ENCODE data around the gene GNAI2. TPM values are rescaled to one million over a fixed set of nuclear protein-coding genes. Genes with fewer than 3 reads are reported as not detected.
"Not testable (repeated sequence)": the region's sequence is repeated elsewhere in the genome, so short reads cannot be mapped to it uniquely, and the experiment has no call there.

Gene GNAI2
- total and polyA plus RNA-seq, 9 donors: 116 to 222 (median 189) TPM

DNA sequence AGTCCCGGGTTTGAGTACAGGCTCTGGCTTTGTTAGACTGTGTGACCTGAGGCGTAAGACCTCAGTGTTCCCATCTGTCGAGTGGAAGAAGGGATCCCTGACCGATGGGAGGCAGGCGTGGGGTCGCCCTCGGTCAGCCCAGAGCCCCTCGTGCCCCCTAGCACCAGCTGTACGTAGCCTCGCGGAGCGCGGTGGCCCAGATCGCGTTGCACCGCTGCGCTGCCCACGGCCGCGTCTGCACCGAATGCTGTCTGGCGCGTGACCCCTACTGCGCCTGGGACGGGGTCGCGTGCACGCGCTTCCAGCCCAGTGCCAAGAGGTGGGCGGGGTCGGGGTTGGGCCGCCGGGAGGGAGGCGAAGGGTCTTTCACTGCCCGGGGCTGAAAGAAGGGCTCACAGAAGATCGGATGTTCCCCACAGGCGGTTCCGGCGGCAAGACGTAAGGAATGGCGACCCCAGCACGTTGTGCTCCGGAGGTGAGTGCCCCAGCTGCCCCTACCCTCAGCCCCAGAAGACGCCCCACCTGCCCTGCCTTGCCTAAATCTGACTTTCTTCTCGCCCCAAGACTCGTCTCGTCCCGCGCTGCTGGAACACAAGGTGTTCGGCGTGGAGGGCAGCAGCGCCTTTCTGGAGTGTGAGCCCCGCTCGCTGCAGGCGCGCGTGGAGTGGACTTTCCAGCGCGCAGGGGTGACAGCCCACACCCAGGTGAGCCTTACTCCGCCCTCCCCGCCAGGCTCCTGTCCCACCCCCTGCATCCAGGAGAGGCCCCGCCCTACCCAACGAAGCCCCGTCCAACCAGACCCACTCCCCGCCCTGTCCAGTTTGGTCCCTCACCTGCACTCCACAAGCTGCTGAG is 39.4 kb downstream of the GNAI2 start:
- H3K4me1 ChIP-seq (ENCODE audit: control insufficient read depth, insufficient read depth, low read length): peaks cover 38% of the 10 kb centered on the region

DNA sequence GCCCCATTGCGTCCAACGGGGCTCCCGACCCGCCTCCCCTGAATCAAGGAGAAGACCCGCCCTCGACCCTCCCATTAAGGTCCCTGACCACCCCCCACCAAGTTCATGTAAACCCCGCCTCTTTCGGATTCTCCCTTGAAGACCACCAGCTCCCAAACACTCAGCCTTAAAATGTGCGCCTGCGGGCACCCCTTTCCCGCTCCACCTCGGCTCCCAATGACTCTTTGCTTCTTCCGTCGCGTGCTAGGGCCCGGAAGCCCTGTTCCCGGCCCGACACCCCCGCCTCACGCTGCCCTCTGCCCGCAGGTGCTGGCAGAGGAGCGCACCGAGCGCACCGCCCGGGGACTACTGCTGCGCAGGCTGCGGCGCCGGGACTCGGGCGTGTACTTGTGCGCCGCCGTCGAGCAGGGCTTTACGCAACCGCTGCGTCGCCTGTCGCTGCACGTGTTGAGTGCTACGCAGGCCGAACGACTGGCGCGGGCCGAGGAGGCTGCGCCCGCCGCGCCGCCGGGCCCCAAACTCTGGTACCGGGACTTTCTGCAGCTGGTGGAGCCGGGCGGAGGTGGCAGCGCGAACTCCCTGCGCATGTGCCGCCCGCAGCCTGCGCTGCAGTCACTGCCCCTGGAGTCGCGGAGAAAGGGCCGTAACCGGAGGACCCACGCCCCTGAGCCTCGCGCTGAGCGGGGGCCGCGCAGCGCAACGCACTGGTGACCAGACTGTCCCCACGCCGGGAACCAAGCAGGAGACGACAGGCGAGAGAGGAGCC is 40.2 kb downstream of the GNAI2 start:
- Histone ChIP-seq H3K27ac (ENCODE audit: low read length) (no peak overlapping the region), H3K27me3 (ENCODE audit: control insufficient read depth, insufficient read depth, low read length) (peaks cover 43% of the 10 kb centered on the region), H3K9me3 (replicated peaks; ENCODE audit: control insufficient read depth, low read depth, low read length) (no peaks in the 10 kb centered on the region), H3K4me1 (ENCODE audit: control insufficient read depth, insufficient read depth, low read length) (peaks cover 30% of the 10 kb centered on the region), H3K36me3 (ENCODE audit: control insufficient read depth, insufficient read depth, low read length) (peaks cover 29% of the 10 kb centered on the region), H3K4me3 (ENCODE audit: low read length) (no peak overlapping the region)
- 28% methylated on average over 79 of the region's 79 CpGs for WGBS (ENCODE audit: insufficient coverage)
- no peak for DNase-seq

More for the DNA sequence above, 39.4 kb downstream of the GNAI2 start:
- 27% methylated on average over 64 of the region's 65 CpGs for WGBS (ENCODE audit: insufficient coverage)
- no peak overlapping the region for H3K4me3 ChIP-seq (ENCODE audit: low read length)
- peaks cover 34% of the 10 kb centered on the region for H3K36me3 ChIP-seq (ENCODE audit: control insufficient read depth, insufficient read depth, low read length)
- no peak for DNase-seq
- H3K9me3 ChIP-seq (replicated peaks; ENCODE audit: control insufficient read depth, low read depth, low read length): no peaks in the 10 kb centered on the region
- no peak overlapping the region for H3K27ac ChIP-seq (ENCODE audit: low read length)
- H3K27me3 ChIP-seq (ENCODE audit: control insufficient read depth, insufficient read depth, low read length): peaks cover 43% of the 10 kb centered on the region

DNA sequence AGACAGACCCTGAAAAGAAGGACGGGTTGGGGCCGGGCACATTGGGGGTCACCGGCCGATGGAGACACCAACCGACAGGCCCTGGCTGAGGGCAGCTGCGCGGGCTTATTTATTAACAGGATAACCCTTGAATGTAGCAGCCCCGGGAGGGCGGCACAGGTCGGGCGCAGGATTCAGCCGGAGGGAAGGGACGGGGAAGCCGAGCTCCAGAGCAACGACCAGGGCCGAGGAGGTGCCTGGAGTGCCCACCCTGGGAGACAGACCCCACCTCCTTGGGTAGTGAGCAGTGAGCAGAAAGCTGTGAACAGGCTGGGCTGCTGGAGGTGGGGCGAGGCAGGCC is 40.7 kb downstream of the GNAI2 start:
- Histone ChIP-seq H3K27me3 (ENCODE audit: control insufficient read depth, insufficient read depth, low read length) (peaks cover 43% of the 10 kb centered on the region), H3K36me3 (ENCODE audit: control insufficient read depth, insufficient read depth, low read length) (peaks cover 24% of the 10 kb centered on the region), H3K27ac (ENCODE audit: low read length) (no peak overlapping the region), H3K9me3 (replicated peaks; ENCODE audit: control insufficient read depth, low read depth, low read length) (no peaks in the 10 kb centered on the region), H3K4me3 (ENCODE audit: low read length) (no peak overlapping the region), H3K4me1 (ENCODE audit: control insufficient read depth, insufficient read depth, low read length) (peaks cover 24% of the 10 kb centered on the region)
- WGBS (ENCODE audit: insufficient coverage): 85% methylated on average over 17 of the region's 17 CpGs
- no peak for DNase-seq

DNA sequence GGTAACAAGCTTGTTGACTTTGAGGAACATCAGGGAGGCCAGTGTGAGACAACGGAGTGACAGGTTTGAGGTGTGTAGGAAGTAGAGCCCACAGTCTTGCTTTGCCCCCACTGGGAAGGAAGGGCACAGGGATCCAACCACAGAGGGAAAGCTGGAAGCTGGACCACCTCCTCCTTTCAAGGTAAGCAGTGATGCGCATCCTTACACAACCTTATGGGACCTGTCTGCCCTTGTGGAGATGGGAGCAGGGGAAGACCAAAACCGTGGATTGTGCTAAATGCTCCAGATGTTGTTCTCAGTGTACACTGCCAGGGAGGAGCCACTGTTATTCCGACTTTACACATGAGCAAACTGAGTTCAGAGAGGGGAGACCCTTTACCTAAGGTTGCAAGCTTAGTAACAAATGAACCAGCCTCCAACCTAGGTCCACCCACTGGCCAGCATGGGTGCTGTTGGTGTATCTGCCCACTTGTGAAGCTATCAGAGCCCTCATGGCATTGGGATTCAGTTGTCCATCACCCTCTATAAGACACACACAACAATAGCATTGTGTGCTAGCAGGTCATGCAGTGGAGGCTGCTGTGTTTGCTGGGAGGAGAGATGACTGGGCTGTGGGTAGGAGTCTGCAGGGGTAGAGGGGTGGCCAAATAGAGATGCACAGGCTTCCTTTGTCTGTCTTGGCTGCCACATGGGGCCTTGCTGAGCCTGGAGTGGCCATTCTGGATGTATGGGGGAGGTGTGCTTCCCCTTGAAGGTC is 42.3 kb downstream of the GNAI2 start:
- no peak for DNase-seq
- Histone ChIP-seq H3K9me3 (replicated peaks; ENCODE audit: control insufficient read depth, low read depth, low read length) (no peaks in the 10 kb centered on the region), H3K4me1 (ENCODE audit: control insufficient read depth, insufficient read depth, low read length) (peaks cover 19% of the 10 kb centered on the region), H3K27ac (ENCODE audit: low read length) (peak overlapping the region; percentile 90), H3K36me3 (ENCODE audit: control insufficient read depth, insufficient read depth, low read length) (peaks cover 21% of the 10 kb centered on the region), H3K4me3 (ENCODE audit: low read length) (no peak overlapping the region), H3K27me3 (ENCODE audit: control insufficient read depth, insufficient read depth, low read length) (peaks cover 39% of the 10 kb centered on the region)
- 60% methylated on average over 1 of the region's 4 CpGs for WGBS (ENCODE audit: insufficient coverage)

DNA sequence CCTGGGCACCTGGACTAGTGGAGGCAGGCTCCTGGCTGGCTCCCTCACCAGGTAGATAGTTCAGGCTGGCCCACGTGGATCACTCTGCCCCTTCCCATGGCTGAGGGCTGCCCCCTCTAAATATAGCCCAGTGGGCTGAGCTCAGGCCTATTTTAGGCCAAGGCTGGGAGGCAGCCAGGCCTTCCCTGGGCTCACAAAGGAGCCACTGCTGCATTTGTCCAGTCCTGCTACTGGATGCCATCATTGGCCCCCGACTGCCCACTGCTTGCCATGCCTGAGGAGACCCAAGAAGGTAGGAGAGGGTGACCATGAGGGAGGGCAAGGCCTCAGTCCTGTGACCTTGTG is 42.8 kb downstream of the GNAI2 start, which contains the start of gene LSMEM2:
Gene LSMEM2 (plus strand): TSS at position 208 of the 345 bp plus-strand sequence. CDS start 27 bp downstream, at position 235.
- peaks cover 19% of the 10 kb centered on the region for H3K36me3 ChIP-seq (ENCODE audit: control insufficient read depth, insufficient read depth, low read length)
- peaks cover 15% of the 10 kb centered on the region for H3K4me1 ChIP-seq (ENCODE audit: control insufficient read depth, insufficient read depth, low read length)
- H3K27ac ChIP-seq (ENCODE audit: low read length): peak within 1 kb of the TSS; percentile 90
- H3K27me3 ChIP-seq (ENCODE audit: control insufficient read depth, insufficient read depth, low read length): peaks cover 33% of the 10 kb centered on the region
- 38% methylated on average over 1 of the region's 2 CpGs for WGBS (ENCODE audit: insufficient coverage)
- DNase-seq: peak; percentile 66
- H3K4me3 ChIP-seq (ENCODE audit: low read length): peak within 1 kb of the TSS; percentile 7
- H3K9me3 ChIP-seq (replicated peaks; ENCODE audit: control insufficient read depth, low read depth, low read length): no peaks in the 10 kb centered on the region

DNA sequence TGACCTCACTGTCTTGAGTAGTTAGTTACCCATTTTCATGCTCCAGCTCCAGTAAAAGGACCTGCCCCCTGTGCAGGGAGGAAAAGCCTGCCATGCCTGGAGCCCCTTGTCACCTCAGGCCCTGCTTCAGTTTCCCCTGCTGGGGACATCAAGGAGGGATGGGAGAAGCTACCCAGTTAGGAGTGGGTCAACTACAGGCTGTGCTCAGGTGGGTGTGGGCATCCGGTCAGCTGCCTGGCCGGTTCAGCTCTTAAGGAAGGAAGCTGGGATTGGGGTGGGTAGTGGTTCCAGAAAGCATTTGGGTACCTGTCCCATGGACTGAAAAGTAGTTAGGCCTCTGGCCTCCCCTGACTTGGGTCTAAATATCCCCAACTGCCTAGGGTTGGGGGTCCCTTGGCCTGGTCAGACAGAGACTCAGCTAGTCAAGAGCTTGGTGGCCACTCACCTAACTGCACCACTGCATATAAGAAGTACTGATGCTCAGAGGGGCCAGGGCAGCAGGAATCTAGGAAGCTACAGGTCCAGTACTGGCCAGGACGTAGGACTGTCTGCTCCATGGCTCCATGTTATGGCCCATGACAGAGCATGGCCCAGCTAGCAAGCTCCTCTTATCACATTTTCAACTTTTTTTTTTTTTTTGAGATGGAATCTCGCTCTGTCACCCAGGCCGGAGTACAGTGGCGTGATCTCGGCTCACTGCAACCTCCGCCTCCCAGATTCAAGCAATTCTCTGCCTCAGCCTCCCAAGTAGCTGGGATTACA is 43.4 kb downstream of the GNAI2 start:
- peaks cover 27% of the 10 kb centered on the region for H3K27me3 ChIP-seq (ENCODE audit: control insufficient read depth, insufficient read depth, low read length)
- peaks cover 17% of the 10 kb centered on the region for H3K36me3 ChIP-seq (ENCODE audit: control insufficient read depth, insufficient read depth, low read length)
- peak overlapping the region; percentile 90 for H3K27ac ChIP-seq (ENCODE audit: low read length)
- H3K9me3 ChIP-seq (replicated peaks; ENCODE audit: control insufficient read depth, low read depth, low read length): no peaks in the 10 kb centered on the region
- peaks cover 15% of the 10 kb centered on the region for H3K4me1 ChIP-seq (ENCODE audit: control insufficient read depth, insufficient read depth, low read length)
- peak overlapping the region; percentile 7 for H3K4me3 ChIP-seq (ENCODE audit: low read length)
- WGBS (ENCODE audit: insufficient coverage): 90% methylated on average over 2 of the region's 8 CpGs
- DNase-seq: no peak

DNA sequence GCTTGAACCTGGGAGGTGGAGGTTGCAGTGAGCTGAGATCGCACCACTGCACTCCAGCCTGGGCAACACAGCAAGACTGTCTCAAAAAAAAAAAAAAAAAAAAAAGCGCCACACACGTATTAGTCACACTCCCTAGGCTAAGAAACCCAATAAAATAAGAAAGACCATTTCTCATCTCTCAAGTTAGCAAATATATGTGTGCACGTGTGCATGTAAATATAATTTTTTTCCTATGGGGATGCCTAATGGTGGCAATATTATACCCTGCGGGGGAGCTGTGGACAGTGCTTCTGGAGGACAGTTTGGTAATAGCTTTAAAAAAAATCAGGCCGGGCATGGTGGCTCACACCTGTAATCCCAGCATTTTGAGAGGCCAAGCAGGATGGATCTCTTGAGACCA is 48.1 kb downstream of the GNAI2 start:
- not testable (repeated sequence) for H3K27me3 ChIP-seq (ENCODE audit: control insufficient read depth, insufficient read depth, low read length); H3K9me3 ChIP-seq (replicated peaks; ENCODE audit: control insufficient read depth, low read depth, low read length); DNase-seq; H3K4me3 ChIP-seq (ENCODE audit: low read length); H3K4me1 ChIP-seq (ENCODE audit: control insufficient read depth, insufficient read depth, low read length); H3K27ac ChIP-seq (ENCODE audit: low read length)
- WGBS (ENCODE audit: insufficient coverage): 100% methylated on average over 1 of the region's 6 CpGs
- peaks cover 26% of the 10 kb centered on the region for H3K36me3 ChIP-seq (ENCODE audit: control insufficient read depth, insufficient read depth, low read length)

DNA sequence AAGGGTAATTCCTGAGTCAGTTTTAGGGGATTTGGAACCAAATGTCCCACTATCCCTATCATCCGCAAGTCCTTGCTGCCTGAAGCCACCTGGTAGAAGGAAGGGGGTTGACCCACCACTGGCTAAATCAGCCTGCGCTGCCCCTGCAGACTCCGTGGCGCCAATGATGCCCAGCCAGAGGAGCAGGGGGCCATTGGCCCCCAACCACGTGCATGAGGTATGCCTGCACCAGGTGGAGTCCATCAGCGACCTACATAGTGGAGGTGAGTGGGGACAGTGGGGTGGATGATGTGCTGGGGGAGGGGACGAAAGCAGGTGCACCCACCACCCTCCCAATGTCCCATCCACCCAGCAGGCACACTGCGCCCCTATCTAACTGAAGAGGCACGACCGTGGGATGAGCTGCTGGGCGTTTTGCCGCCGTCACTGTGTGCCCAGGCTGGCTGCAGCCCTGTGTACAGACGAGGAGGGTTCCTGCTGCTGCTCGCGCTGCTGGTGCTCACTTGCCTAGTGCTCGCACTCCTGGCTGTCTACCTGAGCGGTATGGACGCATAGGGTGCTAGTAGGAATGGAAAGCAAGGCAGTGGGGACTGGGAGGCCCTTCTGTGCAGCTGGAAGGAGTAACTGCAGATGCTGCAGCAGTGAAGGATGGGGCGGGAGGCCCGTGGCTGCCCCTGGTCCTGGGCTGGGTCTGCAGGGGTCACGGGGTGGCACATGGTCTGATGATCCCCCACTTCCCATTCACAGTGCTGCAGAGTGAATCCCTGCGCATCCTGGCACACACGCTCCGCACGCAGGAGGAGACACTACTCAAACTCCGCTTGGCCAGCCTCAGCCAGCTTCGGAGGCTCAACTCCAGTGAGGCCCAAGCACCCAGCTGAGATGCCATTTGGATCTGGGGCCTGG is 50.6 kb downstream of the GNAI2 start:
- WGBS (ENCODE audit: insufficient coverage): 89% methylated on average over 22 of the region's 28 CpGs
- Histone ChIP-seq H3K27ac (ENCODE audit: low read length) (no peak overlapping the region), H3K4me1 (ENCODE audit: control insufficient read depth, insufficient read depth, low read length) (peaks cover 6% of the 10 kb centered on the region), H3K4me3 (ENCODE audit: low read length) (no peak overlapping the region), H3K36me3 (ENCODE audit: control insufficient read depth, insufficient read depth, low read length) (peaks cover 41% of the 10 kb centered on the region), H3K27me3 (ENCODE audit: control insufficient read depth, insufficient read depth, low read length) (no peaks in the 10 kb centered on the region), H3K9me3 (replicated peaks; ENCODE audit: control insufficient read depth, low read depth, low read length) (no peaks in the 10 kb centered on the region)
- peak; percentile 4 for DNase-seq

DNA sequence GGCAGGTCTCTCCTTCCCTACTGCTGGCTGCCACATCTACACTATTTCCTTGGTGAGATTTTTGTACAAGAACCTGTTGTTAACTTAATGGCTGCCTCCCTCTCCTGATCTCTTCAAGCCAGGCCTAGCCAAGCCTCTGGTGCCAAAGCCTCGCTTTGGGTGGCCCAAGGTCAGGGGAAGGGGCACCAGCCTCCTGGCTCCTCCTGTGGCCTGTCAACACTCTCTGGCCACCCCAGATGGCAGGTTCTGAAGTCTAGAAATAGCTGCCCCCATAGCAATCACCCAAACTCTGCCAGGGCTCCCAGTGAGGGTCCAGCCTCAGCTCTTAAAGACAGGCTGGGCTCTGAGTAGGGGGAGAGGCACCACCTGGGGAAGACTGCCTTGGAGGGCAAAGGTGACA is 51.3 kb downstream of the GNAI2 start:
- peaks cover 41% of the 10 kb centered on the region for H3K36me3 ChIP-seq (ENCODE audit: control insufficient read depth, insufficient read depth, low read length)
- no peak overlapping the region for H3K27ac ChIP-seq (ENCODE audit: low read length)
- WGBS (ENCODE audit: insufficient coverage): 100% methylated on average over 1 of the region's 1 CpG
- DNase-seq: peak; percentile 2
- no peaks in the 10 kb centered on the region for H3K9me3 ChIP-seq (replicated peaks; ENCODE audit: control insufficient read depth, low read depth, low read length)
- H3K27me3 ChIP-seq (ENCODE audit: control insufficient read depth, insufficient read depth, low read length): no peaks in the 10 kb centered on the region
- no peak overlapping the region for H3K4me3 ChIP-seq (ENCODE audit: low read length)
- peaks cover 8% of the 10 kb centered on the region for H3K4me1 ChIP-seq (ENCODE audit: control insufficient read depth, insufficient read depth, low read length)

All from muscle of leg (tissue), 11 donors.